Measurements from ENCODE around the gene PCDH15.

The PCDH15 gene

DNA sequence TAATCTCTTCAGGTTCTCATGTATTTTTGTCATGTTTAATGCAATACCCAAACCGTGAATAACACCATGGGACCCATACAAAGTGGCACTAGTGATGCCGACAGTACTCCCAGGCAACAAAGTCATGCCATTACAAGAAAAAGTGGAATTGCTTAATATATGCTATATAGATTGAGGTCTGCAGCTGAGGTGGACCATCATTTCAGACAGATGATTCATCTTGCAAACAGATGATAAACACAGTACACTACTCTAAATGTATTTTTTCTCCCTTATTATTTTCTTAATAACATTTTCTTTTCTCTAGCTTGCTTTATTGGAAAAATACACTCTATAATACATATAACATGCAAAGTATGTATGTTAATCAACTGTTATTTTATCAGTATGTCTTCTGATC, 14.6 kb upstream of the PCDH15 start:
- DNase-seq (ENCODE audit: low read depth) = no peak
- no peak overlapping the region for H3K4me3 ChIP-seq (ENCODE audit: low read depth, low read length)
- no peak for TF ChIP-seq CTCF (IDR thresholded peaks at IDR 0.05; ENCODE audit: low read depth, low read length, missing control alignments)

GRCh38 chr10:54808186-54808935, 7.3 kb upstream of the PCDH15 start:
- no peak for DNase-seq (ENCODE audit: low read depth)
- TF ChIP-seq CTCF (IDR thresholded peaks at IDR 0.05; ENCODE audit: low read depth, low read length, missing control alignments) = no peak
- no peak overlapping the region for H3K4me3 ChIP-seq (ENCODE audit: low read depth, low read length)

GRCh38 chr10:54799506-54799905, 1.5 kb downstream of the PCDH15 start:
- no peak for DNase-seq (ENCODE audit: low read depth)
- TF ChIP-seq CTCF (IDR thresholded peaks at IDR 0.05; ENCODE audit: low read depth, low read length, missing control alignments) = no peak
- H3K4me3 ChIP-seq (ENCODE audit: low read depth, low read length) = no peak overlapping the region

- no peak for TF ChIP-seq CTCF (IDR thresholded peaks at IDR 0.05; ENCODE audit: low read depth, low read length, missing control alignments)
- DNase-seq (ENCODE audit: low read depth) = no peak
- H3K4me3 ChIP-seq (ENCODE audit: low read depth, low read length) = no peak overlapping the region
These were observed 3.3 kb downstream of the PCDH15 start for GRCh38 chr10:54797636-54798321.

- TF ChIP-seq CTCF (IDR thresholded peaks at IDR 0.05; ENCODE audit: low read depth, low read length, missing control alignments) = no peak
- no peak overlapping the region for H3K4me3 ChIP-seq (ENCODE audit: low read depth, low read length)
- DNase-seq (ENCODE audit: low read depth) = no peak
These were observed 4.2 kb downstream of the PCDH15 start for GRCh38 chr10:54796881-54797280.

- TF ChIP-seq CTCF (IDR thresholded peaks at IDR 0.05; ENCODE audit: low read depth, low read length, missing control alignments) = no peak
- DNase-seq (ENCODE audit: low read depth) = no peak
- no peak overlapping the region for H3K4me3 ChIP-seq (ENCODE audit: low read depth, low read length)
These were observed 24.4 kb downstream of the PCDH15 start for GRCh38 chr10:54776622-54777021.
